Subcutaneous adipose tissue (tissue), 4 donors: Measurements from ENCODE around the gene SERGEF. TPM values are rescaled to one million over a fixed set of nuclear protein-coding genes. Genes with fewer than 3 reads are reported as not detected.

Experiments
- CTCF ChIP-seq: fragments of 450-650 bp; IDR thresholded peaks from one replicate; pipeline ENCODE4 v1.5.1; 2016; ENCODE audit warnings: low read depth, mild to moderate bottlenecking, control low read depth, antibody characterized with exemption, moderate library complexity
- total RNA-seq, 4 donors: library from RNA; depleted of rRNA; stranded (reverse); fragments of >200 nt; gene quantifications; one replicate each; pipeline ENCODE4 v1.1.0, GENCODE V29; 2016

The SERGEF gene
- total RNA-seq, 4 donors from 2014 or later: 22.2 to 27.9 (median 26.1) TPM

- no peak for TF ChIP-seq CTCF
These were observed 263.8 kb downstream of the SERGEF start for GRCh38 chr11:17748761-17749721.

DNA sequence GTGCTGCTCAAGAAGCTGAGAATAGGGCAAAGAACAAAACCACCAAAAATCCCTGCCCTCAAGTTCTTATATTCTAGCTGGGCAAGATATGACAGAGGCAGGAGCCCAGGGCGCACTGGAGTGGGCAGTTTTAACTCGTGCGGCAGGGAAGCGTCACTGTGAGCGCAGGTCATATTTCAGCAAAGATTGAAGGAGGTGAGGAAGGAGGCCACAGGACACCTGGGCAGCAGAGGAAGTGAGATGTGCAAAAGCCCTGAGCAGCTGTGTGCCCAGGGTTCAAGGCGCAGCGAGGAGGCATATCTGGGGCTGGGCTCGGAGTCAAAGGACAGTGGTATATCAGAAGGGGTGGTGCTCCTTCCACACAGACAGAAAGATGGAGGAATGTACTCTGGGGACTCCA lies 264.8 kb downstream of the SERGEF start:
- TF ChIP-seq CTCF: no peak

GRCh38 chr11:17747131-17747955 lies 265.5 kb downstream of the SERGEF start:
- no peak for TF ChIP-seq CTCF

DNA sequence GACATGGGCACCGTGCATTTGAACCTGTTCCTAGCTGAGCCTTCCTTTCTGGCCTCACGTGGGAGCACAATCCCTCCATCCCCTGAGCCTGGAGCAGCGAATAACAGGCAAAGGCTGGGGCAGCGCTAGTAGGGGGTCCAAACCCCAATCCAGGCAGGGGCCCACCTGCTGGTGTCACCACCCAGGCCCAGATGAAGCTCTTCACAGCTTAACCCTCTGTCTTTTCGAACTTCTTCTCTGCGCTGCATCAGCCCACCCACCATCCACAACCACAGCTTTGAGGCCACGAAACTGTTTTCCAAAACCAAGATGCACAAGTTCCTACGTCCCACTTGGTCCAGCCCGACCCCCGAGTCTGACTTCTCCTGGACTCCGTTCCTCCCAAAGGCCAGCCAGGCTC lies 266.8 kb downstream of the SERGEF start:
- TF ChIP-seq CTCF: no peak

GRCh38 chr11:17745023-17745772 lies 267.6 kb downstream of the SERGEF start:
- no peak for TF ChIP-seq CTCF

DNA sequence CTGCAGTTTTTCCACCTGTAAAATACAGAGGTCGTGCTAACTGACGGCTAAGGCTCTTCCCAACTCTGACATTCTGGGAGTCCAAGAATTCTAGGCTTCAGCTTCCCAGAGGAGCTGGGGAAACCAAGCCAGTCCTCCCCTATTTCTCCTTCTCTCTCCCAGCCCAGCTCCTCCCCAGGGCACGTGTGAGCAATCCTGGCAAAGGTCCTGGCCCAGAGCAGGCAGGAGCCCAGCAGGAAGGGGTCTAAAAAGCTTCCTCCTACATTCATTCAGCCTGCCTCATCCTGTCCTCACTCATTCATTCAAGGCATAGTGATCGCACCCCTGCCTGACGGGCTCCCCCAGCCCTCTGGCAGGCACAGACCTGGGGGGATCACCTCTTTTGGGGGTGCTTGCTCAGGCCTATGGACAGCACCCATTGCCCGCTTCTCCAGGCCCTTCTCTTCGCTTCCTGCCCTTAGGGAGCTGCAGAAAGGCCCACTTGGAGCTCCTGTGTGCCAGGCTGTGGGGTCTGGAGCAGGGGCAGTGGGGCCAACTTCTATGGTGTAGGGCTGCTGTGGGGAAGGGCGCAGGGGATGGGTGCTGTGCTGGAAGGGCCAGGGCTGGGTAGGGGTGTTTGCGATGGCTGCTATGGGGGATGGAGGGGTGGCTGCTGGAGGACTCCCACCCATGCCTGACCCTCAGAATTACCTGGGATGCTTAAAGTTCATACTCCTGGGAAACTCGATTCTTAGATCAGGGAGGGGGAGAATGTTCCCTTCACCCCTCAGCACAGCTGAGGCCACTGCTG lies 268.5 kb downstream of the SERGEF start:
- no peak for TF ChIP-seq CTCF
